GM10266 (cell line): ENCODE data around the gene ZNF681.
"Not testable (repeated sequence)": the region's sequence is repeated elsewhere in the genome, so short reads cannot be mapped to it uniquely, and the experiment has no call there.

Experiments used
- DNase-seq: peaks from one replicate; pipeline ENCODE4 v3.0.0; 2012; ENCODE audit errors: extremely low spot score
- CTCF ChIP-seq: IDR thresholded peaks from 2 replicates; pipeline ENCODE4 v1.5.1; 2012; ENCODE audit warnings: mild to moderate bottlenecking, low read depth; ENCODE audit not compliant: control insufficient read depth, insufficient read depth; ENCODE audit errors: missing control alignments

The ZNF681 gene

DNA sequence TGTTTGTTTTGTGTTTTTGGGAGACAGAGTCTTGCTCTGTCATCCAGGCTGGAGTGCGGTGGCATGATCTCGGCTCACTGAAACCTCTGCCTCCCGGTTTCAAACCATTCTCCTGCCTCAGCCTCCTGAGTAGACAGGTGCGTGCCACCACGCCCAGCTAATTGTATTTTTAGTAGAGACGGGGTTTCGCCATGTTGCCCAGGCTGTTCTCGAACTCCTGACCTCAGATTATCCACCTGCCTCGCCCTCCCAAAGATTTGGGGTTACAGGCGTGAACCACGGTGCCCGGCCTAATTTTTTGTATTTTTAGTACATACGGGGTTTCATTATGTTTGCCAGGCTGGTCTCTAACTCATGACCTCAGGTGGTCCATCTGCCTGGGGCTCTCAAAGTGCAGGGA is 8.3 kb upstream of the ZNF681 start:
- DNase-seq = no peak
- TF ChIP-seq CTCF = no peak

- DNase-seq = no peak
- no peak for TF ChIP-seq CTCF
These were observed 6.1 kb upstream of the ZNF681 start for GRCh38 chr19:23764781-23765180.

- DNase-seq = no peak
- TF ChIP-seq CTCF = no peak
These were observed 4.4 kb upstream of the ZNF681 start for GRCh38 chr19:23762884-23763711.

DNA sequence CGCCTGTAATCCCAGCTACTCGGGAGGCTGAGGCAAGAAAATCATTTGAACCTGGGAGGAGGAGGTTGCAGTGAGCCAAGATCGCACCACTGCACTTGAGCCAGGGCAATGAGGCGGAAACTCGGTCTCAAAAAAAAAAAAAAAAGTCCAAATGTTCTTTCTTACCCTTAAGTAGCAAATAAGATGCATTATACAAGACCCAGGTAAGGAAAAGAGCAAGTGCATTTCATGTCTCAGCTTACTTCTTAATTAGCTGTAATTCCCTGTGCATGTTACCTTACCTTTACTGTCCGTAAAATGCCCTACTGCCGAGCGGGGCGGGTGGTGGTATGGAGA is 3.8 kb upstream of the ZNF681 start:
- no peak for DNase-seq
- no peak for TF ChIP-seq CTCF

- not testable (repeated sequence) for DNase-seq
These were observed 1.6 kb upstream of the ZNF681 start for GRCh38 chr19:23760326-23760725.

DNA sequence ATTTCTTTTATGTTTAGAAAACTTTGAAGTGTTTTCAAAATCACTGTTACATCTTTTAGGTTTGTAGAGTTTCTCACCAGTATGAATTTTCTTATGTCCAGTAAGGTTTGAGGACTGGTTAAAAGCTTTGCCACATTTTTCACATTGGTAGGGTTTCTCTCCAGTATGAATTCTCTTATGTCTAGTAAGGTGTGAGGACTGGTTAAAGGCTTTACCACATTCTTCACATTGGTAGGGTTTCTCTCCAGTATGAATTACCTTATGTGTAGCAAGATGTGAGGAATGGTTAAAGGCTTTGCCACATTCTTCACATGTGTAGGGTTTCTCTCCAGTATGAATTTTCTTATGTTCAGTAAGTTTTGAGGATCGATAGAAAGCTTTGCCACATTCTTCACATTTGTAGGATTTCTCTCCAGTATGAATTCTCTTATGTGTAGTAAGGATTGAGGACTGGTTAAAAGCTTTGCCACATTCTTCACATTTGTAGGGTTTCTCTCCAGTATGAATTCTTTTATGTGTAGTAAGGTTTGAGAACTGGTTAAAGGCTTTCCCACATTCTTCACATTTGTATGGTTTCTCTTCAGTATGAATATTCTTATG is 15.0 kb downstream of the ZNF681 start:
- DNase-seq = not testable (repeated sequence)

- DNase-seq = not testable (repeated sequence)
These were observed 27.8 kb downstream of the ZNF681 start for GRCh38 chr19:23730729-23731465.

- DNase-seq = not testable (repeated sequence)
These were observed 34.5 kb downstream of the ZNF681 start for GRCh38 chr19:23724161-23724560.

DNA sequence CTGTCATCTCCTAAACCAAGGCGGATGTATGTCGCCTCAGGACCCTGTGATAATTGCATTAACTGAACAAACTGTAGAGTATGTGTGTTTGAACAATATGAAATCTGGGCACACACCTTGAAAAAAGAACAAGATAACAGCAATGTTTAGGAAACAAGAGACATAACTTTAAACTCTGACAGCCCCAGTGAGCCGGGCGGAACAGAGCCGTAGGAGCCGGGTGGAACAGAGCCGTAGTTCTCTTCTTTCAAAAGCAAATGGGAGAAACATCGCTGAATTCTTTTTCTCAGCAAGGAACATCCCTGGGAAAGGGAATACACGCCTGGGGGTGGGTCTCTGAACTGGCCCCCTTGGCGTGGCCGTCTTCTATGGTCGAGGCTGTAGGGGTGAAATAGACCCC is 39.9 kb downstream of the ZNF681 start:
- DNase-seq = no peak
- no peak for TF ChIP-seq CTCF
